GM19328 (cell line): ENCODE measurements around the gene CEBPA.

Source experiments
- ATAC-seq: cut with Tn5 transposase; IDR thresholded peaks from one replicate; pipeline ENCODE4 v1.9.1; 2021; ENCODE audit warnings: mild to moderate bottlenecking, moderate library complexity; ENCODE audit not compliant: unreplicated experiment

Gene CEBPA

GRCh38 chr19:33302175-33302973 lies at the start of gene CEBPA:
CEBPA (minus strand) TSS chr19:33302534; CDS start chr19:33302414, 120 bp downstream.
- ATAC-seq, result peak; percentile 87

- no peak for ATAC-seq
Observed at GRCh38 chr19:33350538-33351309, 48.4 kb upstream of the CEBPA start.

GRCh38 chr19:33349319-33350289 lies 47.3 kb upstream of the CEBPA start:
- no peak for ATAC-seq

- ATAC-seq, result no peak
Observed at GRCh38 chr19:33348301-33349010, 46.1 kb upstream of the CEBPA start.

GRCh38 chr19:33347300-33347699 lies 45.0 kb upstream of the CEBPA start:
- no peak for ATAC-seq

GRCh38 chr19:33346665-33347064 lies 44.3 kb upstream of the CEBPA start:
- no peak for ATAC-seq

GRCh38 chr19:33345163-33345562 lies 42.8 kb upstream of the CEBPA start:
- no peak for ATAC-seq

- ATAC-seq, result no peak
Observed at GRCh38 chr19:33344573-33344925, 42.2 kb upstream of the CEBPA start.

GRCh38 chr19:33343859-33344572 lies 41.7 kb upstream of the CEBPA start:
- ATAC-seq, result no peak

GRCh38 chr19:33343301-33343700 lies 41.0 kb upstream of the CEBPA start:
- ATAC-seq, result no peak

GRCh38 chr19:33340991-33341390 lies 38.7 kb upstream of the CEBPA start:
- ATAC-seq, result no peak

- no peak for ATAC-seq
Observed at GRCh38 chr19:33339016-33339984, 37.0 kb upstream of the CEBPA start.

- no peak for ATAC-seq
Observed at GRCh38 chr19:33335446-33335845, 33.1 kb upstream of the CEBPA start.

- no peak for ATAC-seq
Observed at GRCh38 chr19:33334271-33334670, 31.9 kb upstream of the CEBPA start.

- no peak for ATAC-seq
Observed at GRCh38 chr19:33333642-33334041, 31.3 kb upstream of the CEBPA start.

- no peak for ATAC-seq
Observed at GRCh38 chr19:33333151-33333550, 30.8 kb upstream of the CEBPA start.

- ATAC-seq, result no peak
Observed at GRCh38 chr19:33332248-33332647, 29.9 kb upstream of the CEBPA start.

- no peak for ATAC-seq
Observed at GRCh38 chr19:33329736-33330135, 27.4 kb upstream of the CEBPA start.

- ATAC-seq, result no peak
Observed at GRCh38 chr19:33329060-33329459, 26.7 kb upstream of the CEBPA start.
